Fibroblast of gingiva (primary cell): ENCODE data around the gene LYPD6B.

Experiments used
- DNase-seq: peaks from one replicate; pipeline ENCODE4 v3.0.0-alpha.2; 2011; ENCODE audit warnings: low read depth

LYPD6B gene

DNA sequence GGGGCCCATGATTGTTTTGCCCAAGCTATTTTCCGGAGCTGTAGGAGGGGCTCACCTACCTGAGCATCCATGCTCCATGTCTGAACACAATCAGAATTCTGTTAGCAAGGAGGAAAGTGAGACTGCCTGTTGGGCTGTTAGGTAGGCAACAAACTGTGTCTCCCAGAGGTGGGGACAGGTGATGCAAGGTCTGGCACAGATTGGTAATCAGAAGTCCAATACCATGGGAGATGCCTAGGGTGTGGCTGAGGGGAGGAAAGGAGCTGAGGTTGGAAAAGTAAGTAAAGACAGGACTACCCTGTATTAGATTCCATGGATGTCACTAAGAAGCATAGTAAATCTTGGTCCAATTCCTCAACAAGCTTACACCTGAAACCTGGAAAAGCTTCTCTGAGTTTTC lies 3.0 kb downstream of the LYPD6B start:
- DNase-seq = no peak

DNA sequence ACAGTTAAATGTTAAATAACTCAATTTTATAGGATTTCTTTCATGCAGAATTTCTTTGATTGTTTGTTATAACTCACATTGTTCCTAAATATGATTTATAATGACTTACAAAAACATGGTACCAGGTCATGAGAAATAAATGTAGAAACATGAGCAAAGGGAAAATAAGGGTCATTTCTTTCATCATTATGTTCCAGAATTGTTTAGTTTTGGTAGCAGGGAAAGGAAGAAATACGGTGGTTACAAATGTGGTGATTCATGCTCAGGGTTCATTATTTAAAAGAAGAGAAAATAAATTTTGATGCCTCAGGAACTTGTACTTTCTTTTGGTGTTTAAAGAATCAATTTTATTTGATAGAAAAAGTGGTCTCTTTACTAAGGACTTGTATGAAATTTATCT lies 4.4 kb downstream of the LYPD6B start:
- DNase-seq = no peak

DNA sequence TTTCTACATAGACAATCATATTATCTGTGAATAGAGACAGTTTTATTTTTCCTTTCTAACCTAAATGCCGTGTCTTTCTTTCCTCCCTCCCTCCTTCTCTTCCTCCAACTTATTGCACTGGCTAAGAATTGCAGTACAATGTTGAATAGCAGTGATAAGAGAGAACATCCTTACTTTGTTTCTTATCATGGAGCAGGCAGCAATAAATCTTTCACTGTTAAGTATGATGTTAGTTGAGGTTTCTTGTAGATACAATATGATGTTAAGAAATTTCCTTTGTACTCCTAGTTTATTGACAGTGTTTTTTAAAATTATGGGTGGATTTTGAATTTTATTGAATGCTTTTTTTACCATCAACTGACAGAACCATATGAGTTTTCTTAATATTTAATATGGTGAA lies 6.0 kb downstream of the LYPD6B start:
- no peak for DNase-seq

DNA sequence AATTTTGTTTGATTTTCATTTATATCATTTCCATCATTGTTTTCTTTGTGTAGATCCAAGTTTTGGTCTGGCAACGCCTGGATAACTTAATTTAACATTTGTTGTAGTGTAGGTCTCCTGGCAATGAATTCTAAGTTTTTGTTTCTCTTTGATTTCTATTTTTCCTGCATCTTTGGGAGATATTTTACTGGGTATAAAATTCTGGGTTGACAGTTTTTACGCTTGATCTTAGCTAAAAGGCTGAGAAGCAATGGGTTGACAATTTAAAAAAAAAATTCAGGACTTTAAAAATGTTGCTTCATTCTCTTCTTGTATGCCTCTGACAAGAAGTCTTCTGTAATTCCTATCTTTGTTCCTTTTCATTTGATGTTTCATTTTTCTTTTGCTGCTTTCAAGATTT lies 8.6 kb downstream of the LYPD6B start:
- no peak for DNase-seq

DNA sequence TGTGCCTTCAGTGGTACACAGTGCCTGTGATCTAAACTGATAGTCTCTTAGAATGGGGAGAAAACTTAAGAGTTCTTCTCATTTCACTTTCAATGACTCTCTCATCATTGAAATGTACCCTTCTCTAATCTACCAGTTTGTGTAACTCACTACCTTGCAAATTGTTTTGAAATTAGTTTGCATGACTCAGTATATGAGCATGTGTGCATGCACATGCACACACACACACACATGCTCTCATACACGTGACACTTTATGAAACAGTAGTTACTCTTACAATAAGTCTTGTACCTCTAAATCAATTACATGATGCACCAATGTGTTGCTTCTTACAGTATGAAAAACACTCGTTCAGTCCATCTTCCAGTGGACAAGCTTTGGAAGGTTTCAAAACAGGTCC lies 10.6 kb downstream of the LYPD6B start:
- DNase-seq = no peak

DNA sequence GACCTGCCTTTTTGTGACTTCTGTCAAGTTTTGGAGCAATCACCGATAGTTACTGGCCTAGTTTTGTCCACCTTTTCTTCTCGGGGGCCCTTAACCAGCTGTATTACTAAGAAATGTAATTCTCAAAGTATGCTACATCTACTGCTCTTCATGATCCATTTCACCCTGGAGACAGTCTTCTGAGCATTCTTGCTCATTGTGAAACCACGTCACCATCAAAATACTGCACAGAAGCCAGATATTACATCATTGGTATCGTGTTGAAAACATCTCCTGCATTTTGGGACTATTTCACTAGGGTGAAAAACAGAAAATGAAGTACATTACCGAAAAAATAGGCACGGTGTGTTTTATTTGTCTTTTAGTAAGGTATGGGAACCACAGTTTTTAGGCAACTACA lies 11.7 kb downstream of the LYPD6B start:
- peak; percentile 38 for DNase-seq

DNA sequence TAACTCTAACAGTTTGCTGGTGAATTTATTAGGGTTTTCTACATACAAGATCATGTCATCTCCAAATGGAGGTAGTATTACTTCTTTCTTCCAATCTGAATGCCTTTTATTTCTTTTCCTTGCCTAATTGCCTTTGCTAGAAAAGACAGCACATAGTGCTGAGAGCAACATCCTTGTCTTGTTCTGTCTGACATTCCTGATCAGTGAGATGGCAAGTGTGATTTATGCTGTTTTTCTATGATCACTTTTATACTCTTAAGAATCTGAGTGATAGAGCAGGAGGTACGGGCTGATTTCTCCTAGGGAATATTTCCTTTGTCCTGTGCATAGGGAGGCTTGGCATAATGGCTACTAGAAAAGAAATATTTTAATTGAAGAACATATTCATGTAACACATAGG lies 17.3 kb downstream of the LYPD6B start:
- DNase-seq = no peak

DNA sequence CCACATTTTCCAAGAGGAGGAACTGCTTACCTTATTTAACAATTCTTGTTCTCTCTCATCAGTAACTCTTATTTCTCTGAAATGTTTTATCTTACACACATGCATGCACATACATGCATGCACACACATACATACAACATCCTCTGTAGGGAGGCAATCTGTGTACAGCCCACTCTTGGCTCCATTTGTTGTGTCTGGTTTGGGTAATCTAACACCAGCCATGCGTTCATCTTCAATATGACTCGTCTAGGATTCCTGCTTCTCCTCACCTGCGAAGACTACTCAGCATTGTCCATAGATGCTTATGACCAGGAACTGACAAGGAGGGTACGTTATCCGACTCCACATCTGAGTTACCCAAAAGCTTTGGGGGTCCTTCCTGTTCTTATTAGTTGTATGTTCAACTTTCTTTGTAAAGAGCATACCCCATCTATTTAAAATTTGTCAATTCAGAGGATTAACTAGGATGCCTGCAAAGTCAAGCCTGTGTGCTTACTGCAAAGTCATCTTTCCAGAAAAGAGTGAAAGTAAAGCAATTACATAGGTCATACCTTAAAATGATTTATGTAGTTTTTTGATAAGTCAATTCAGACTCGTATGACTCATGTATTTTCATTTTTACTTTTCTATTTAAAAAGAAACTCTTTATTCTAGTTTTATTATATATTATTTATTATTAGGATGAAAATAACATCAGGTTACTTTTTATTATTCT lies 18.2 kb downstream of the LYPD6B start:
- DNase-seq = no peak

DNA sequence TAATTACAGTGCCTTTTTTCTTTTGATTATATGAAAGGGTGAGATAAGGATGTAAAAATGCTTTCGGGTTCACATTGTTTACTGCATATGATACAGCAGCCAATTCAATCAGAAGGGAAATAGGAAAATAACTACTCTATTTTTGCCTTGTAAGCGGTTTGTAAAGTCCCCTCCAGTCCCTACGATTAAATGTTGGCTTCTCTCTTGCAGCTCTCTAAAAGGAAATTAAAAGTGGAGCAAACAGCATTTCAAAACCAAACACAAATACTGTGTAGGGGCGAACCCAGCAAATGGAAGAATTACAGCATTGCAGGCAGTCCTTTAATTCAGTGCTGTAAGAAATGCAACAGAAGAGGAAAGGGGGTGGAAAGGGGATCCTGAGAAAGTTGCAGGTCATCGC lies 18.9 kb downstream of the LYPD6B start:
- DNase-seq = no peak

DNA sequence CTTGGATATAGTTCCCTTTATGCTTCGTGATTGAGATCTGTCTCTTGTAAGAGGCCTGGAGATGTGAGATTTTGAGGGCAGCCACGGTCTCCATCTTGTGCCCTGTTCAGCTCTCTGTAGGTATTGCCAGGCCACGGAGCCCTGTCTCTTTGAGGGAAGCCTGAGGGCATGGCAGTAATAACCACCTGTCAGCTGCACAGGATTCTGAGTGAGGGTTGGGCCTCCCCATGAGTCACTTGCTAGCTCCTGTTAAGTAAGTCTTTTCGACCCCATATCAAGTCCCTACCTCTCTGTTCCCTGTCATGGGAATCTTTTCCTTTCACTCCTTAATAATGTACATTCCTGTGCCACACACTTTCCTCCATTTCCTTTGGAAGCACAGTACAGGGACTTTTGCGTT lies 20.4 kb downstream of the LYPD6B start:
- no peak for DNase-seq

DNA sequence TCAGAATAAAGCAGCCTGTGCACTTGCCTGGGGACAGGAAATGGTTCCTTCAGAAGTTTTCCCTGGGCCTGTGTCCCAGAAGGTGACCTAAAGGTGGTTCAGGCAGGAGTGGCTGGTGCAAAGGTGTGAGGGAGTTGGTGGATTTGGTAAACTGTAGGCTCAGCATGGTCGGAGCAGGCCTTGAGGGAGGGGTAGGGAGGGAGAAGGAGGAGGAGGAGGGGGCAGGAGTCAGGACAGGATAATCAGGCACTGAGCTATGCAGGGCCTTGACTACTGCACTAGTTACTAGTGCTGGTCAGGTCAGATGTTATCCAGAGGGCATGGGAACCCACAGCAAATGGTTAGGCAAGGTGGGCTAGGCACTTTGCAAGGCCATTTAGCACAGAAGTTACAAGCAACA lies 21.3 kb downstream of the LYPD6B start:
- no peak for DNase-seq

DNA sequence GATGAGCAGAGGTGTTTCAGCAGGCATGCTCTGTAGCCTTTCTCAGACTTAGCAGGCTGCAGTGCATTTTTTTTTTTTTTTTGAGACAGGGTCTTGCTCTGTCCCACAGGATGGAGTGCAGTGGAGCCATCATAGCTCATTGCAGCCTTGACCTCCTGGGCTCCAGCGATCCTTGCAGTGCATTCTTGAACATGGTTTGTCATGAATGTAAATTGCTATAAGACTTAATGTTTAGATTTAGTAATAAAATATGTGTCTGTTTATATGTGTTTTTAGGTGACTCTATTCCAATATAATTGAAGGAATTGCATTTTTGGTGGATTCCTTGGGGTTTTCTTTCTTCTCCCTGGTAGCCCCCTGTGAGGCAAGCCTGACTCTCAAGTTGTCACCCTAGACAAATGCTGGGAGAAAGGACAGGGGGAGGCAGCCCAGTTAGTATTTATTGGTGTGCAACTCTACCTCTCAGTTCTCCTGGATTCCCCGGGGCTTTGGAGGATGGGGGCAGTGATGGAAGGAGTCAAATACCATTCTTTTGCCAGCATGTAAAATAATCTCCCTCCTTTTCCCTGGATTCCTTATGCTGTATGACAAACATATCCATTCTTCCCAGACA lies 22.7 kb downstream of the LYPD6B start:
- DNase-seq = no peak

DNA sequence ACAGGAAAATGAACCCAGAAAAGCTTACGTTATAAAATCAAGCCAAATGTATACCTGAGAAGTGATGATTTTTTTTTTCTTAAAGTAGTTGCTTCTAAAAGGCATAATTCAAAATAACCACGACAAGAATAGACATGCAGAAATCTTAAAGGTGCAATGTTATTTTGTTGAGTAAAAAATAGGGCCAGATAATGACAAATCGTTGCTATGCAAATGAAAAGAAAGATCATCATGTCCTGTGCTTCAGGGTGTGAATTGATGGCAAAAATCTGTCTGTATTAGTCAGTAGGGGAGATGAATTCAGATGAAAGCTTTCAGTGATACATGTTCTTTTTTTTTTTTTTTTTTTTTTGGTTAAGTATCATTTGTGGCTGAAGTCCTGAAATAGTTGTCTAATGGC lies 24.0 kb downstream of the LYPD6B start:
- DNase-seq = no peak

DNA sequence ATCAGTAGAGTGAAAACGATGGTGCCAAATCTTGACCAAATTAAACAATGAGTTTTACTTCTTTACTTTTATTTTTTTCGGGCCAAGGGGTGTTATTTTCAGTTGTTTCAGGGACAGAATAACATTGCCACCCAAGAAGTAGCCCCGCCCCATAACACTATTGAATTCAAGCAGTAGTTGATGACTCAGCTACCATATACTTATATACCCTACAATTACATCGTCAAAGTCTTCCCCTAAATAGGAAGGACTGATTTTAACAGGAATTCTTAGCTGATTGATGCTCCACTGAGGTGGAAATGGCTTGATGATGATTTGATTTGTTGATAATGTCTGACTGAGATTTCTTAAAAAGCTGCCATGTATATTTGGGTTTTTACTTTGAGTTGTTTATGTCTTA lies 24.7 kb downstream of the LYPD6B start:
- DNase-seq = no peak

DNA sequence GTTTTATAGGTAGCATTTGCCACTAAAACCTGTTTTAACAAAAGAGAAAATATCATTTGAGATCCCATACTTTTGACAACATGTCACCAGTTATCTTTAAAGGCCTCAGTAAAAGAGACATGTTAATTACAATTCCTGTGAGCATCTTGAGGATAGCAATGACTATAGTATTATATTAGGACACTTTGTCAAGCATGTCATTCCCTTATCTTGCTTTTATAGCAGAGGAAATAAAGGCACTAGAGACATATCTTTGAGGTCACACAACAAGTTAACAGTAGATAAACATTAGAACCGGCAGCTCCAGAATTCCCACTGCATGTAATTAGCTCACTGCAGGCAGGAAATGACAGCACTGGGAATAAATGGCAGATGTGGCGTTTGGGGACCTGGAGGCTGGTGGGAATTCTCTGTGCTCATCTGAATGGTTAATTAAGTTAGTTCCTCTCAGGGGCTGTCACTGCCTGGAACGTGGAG lies 25.9 kb downstream of the LYPD6B start:
- no peak for DNase-seq

DNA sequence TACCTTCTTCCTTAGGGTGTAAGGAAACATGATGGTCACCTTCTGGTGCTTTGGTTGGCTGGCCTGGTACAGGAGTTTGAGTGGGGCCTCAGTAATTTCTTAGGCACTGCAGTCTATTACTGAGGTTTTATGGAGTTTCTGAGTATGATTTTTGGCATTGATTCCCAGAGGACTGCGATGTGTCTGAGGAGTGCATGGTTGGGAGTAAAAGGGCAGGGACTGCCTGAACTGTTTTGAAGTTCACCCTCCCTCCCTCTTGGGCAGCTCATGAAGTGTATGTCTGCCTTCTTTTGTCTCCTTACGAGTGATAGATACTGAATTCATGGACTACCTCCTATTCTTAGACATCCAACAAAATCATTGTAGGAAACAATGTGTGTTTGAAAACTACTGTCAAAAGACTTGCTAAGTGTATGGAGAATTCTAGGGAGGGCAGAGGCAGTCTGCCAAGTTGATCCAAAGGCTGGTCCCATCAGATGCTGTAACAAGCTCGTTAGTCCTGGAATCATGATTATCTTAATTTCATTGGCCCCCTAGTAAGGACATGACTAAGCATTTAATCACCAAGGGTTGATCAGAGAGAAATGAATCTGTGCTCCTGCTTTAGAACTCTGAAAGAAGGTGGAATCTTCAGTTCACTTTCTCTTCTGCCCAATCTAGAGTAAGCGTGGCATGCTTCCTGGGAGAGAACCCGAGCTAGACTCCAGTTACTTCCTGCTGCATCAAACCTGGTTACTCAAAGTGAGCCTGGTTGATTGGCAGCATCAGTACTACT lies 26.5 kb downstream of the LYPD6B start:
- no peak for DNase-seq

DNA sequence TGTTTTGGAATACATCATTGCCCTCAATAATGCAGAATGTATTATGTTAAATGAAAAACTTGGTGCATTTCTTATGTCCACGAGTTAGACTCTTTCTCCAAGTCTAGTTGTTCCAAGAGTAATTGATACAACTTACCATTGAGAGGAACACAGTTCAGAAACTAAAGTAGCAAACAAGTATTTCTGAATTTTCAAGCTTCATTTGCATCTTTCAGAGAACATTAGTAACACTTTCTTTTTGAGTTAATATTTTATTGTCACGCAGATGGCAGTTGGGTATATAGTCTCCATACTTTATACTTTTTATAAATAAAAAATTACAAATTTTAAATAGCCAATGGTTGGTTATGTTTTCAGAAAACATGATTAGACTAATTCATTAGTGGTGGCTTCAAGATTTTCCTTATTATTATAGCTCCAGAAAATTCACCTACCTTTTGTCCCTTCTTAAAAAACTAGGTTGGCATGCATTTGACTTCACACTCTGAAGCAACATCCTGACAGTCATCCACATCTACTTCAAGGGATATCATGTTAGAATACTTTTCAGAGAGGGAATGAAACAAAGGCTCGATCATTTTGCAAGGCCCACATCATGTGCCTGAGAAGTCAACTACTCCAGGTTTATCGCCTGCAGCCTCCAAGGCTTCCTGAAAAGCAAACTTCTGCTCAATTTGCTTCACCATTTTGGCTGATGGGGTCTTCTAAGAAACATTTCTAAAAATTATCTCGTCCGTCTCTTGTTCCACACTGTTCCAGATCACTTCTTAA lies 29.9 kb downstream of the LYPD6B start:
- DNase-seq = no peak

DNA sequence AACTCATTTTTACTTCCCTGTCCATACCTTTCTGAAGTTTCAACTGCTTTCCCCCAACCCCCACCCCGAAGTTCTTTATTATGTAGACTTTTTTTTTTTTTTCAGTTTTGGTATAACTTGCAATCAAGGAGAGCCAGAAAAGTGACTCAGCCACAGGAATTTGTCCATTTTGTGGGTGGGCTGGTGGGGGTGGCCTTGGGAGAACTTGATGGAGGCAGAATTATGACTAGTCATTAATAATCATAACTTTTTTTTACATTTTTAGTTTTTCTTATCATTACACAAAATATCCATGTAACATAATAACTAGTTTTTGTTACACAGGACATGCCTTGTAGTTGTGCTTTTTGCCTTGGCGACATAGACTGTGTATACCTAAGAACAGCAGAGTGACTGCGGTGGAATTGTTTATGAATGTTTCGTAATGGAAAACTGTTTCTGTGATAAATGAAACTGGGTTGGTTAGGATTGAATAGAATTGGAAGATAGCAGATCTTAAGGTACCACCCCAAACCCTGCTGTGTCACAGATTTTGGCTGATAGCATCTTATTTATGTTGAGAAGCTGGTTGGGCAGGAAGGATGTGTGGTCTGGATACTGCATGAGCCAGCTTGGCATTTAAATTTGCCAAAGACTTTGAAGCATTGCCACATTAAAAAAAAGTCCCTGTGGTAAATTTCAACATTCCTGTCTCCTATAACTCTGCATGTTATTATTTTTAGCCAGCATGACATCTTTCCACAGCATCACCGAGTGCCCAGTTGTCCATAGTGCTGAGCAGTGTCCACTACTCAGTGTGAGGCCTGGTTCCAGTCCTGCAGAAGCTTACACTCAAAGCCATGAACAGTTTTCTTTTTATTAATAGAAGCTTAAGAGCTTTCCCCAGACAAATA lies 30.7 kb downstream of the LYPD6B start:
- DNase-seq = peak; percentile 94

DNA sequence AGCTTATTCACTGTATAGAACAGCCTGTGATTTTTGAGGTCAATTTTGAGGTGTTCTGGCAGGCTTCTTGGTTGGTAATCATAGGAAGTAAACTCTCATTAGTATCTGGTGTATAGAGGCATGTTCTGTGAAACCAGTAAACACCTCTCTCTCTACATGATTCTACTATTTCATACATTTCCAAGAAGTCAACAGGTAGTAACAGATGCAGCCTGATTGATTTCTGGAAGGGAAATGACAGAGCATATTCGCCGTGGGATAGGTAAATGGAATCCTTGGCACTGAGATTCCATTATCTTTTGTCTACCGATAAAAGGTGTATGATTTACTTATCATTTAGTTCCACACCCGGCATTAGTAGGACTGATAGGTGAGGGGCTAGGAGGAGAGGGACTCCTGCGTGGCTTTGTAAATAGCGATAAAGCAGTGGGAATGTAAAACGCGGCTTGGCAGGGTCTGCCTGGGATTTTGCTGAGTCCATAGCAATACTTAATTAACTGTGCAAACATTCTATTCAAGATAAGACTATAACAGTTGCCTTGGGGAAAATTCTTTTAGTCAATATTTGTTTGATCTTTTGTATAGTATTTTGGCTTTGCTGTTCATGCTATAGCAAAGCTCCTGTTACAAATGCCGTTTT lies 32.3 kb downstream of the LYPD6B start:
- DNase-seq = no peak

DNA sequence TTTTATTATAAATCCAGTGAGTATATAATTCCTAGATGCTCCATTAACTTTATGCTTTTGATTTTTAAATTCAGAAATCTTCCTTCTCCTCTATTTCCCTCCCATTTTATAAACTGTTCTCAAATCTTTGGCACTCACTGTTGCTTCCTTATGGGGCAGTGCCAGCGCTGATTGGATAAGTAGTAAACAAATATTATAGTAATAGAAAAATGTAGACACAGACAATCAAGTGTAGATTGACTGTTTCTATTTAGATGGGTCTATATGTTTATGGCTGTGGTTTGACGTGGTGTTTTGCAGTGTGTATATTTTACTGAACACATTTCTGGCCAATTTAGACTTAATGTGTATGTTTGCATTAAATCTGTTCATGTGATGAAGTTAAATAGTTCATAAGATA lies 36.6 kb downstream of the LYPD6B start:
- no peak for DNase-seq

DNA sequence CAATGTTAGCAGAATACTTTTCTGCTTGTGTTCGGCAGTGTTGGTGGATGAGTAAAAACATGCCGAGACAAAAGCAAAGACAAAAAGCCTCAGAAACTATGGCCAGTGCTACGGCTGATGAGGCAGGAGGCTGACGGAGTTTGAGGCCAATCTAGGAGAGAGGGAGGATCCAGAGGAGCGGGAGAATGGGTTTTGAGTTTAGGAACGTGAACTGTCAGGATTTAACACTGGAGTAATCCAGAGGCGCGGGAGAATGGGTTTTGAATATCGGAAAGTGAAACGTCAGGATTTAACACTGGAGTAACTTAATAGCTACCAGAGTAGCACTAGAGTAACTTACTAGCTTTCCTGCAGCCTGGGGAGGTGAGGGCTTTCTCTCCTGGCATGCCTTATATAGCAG lies 37.4 kb downstream of the LYPD6B start:
- DNase-seq = no peak
